Stomach smooth muscle (tissue), 2 donors: ENCODE results near the gene KCNQ5.

ENCODE experiments used
- H3K27ac ChIP-seq: one replicate; pipeline ENCODE4 v1.7.0; 2013; ENCODE audit warnings: mild to moderate bottlenecking, low read length, inconsistent platforms
- H3K27me3 ChIP-seq, 2 donors: one replicate each; pipeline ENCODE4 v1.7.0; 2013; ENCODE audit warnings: low read length in 2 of 2; ENCODE audit not compliant: insufficient read depth in 2 of 2, control insufficient read depth in 1 of 2
- H3K36me3 ChIP-seq, 2 donors: one replicate each; pipeline ENCODE4 v1.7.0; 2013; ENCODE audit warnings: low read length in 2 of 2; ENCODE audit not compliant: control insufficient read depth in 2 of 2, insufficient read depth in 2 of 2
- H3K4me1 ChIP-seq: one replicate; pipeline ENCODE4 v1.7.0; 2013; ENCODE audit warnings: low read length; ENCODE audit not compliant: control insufficient read depth, insufficient read depth
- H3K4me3 ChIP-seq, 2 donors: one replicate each; pipeline ENCODE4 v1.7.0; 2013; ENCODE audit warnings: low read length in 2 of 2
- H3K9ac ChIP-seq, 2 donors: one replicate each; pipeline ENCODE4 v1.7.0; 2013; ENCODE audit warnings: low read length in 2 of 2, mild to moderate bottlenecking in 1 of 2
- H3K9me3 ChIP-seq, 2 donors: one replicate each; pipeline ENCODE4 v1.7.0; 2013; ENCODE audit warnings: low read length in 2 of 2; ENCODE audit not compliant: control insufficient read depth in 2 of 2
- donor health status: healthy.
- donor health status: Pancreatic carcinoma.

The KCNQ5 gene

DNA sequence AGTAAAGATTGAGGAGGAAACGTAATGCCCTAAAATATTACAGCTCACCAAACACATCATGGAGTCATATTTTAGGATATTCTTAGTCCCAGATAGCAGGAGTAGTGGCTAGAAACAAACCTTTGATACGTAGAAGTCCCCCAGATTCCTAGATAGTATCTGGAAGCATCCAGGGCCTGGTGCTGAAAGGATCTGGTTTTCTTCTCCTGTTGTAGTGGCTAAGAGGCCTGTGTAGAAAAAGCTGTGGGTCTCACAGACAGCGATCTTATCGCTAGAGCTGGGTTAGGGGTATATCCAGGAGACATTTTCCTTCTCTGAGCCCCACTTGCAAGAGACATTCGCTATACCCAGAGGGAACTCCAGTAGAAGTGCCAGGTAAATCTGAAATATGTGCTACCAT lies 139.9 kb downstream of the KCNQ5 start:
- Histone ChIP-seq H3K4me3 (no peak overlapping the region), H3K36me3 (no peaks in the 10 kb centered on the region), H3K4me1 (no peaks in the 10 kb centered on the region), H3K9ac (no peak overlapping the region), H3K27me3 (no peaks in the 10 kb centered on the region), H3K27ac (no peak overlapping the region), H3K9me3 (no peaks in the 10 kb centered on the region)

DNA sequence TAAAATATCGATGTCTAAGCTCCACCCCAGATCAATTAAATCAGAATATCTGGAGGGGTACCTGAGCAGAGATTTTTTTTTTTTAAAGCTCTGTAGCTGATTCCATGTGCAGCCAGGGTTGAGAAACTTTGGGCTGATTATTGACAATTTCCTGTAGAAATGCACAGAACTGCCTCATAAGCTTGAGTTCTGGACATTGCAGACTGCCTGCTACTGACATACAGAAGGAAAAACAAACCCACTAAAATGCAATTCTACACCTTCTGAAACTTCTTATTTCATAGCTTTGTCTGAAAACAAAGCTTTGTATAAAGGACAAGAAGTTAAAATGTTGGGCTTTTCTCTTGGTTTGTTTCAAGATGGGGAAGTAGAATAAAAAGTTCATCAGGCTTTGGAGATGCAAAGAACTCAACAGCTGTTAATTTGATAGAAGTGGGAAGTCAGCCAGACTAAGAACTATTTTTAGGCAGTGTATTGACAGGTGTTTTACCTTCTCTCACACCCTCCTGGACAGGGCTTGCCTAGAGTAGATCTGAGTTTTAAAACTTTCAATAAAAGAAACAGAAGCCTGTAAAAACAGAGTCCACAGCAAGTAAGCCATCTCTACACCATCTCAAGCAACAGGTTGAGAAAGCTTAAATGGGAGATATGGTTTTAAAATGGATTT lies 147.7 kb downstream of the KCNQ5 start:
- Histone ChIP-seq H3K27ac (no peak overlapping the region), H3K36me3 (no peaks in the 10 kb centered on the region), H3K9ac (no peak overlapping the region), H3K27me3 (no peaks in the 10 kb centered on the region), H3K9me3 (no peaks in the 10 kb centered on the region), H3K4me1 (no peaks in the 10 kb centered on the region), H3K4me3 (no peak overlapping the region)

DNA sequence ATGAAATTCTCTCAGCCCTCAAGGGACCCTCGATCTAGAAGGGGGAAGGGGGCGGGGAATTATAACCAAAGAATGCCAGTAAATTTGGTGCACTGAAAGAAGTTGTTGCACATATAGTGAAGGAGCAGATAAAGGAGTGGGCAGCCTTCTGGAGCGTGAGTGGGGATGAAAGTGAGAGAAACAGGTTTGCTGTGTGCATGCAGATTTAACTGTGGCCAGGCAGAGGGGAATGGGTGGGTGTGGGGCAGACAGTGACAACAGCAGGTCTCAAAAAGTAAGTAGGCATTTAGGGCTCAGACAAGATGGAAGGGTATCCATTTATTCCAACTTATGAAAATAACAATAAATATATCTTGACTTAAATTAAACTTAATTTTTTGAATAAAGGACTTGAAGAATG lies 149.1 kb downstream of the KCNQ5 start:
- H3K4me1 ChIP-seq: no peaks in the 10 kb centered on the region
- H3K27me3 ChIP-seq: no peaks in the 10 kb centered on the region
- no peaks in the 10 kb centered on the region for H3K36me3 ChIP-seq
- H3K9ac ChIP-seq: no peak overlapping the region
- no peak overlapping the region for H3K27ac ChIP-seq
- H3K4me3 ChIP-seq: no peak overlapping the region
- no peaks in the 10 kb centered on the region for H3K9me3 ChIP-seq

DNA sequence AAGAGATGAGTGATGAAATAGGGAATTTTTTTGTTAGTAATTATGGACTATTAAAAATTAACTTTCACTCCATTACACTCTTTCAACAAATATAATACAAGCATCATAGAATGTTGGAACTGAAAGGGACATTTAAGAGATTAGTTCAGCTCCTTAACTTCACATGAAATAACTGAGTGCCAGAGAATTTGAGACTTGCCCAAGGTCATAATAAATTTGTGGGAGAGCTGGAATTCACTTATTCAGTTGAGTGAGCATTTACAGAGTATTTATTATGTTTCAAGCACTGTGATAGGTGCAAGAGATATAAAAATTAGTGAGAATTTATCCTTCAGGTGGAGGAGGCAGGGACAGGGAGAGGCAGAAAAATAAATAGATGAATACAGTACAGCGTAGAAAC lies 154.6 kb downstream of the KCNQ5 start:
- Histone ChIP-seq H3K36me3 (no peaks in the 10 kb centered on the region), H3K27me3 (no peaks in the 10 kb centered on the region), H3K4me3 (no peak overlapping the region), H3K27ac (no peak overlapping the region), H3K4me1 (no peaks in the 10 kb centered on the region), H3K9me3 (no peaks in the 10 kb centered on the region), H3K9ac (no peak overlapping the region)

DNA sequence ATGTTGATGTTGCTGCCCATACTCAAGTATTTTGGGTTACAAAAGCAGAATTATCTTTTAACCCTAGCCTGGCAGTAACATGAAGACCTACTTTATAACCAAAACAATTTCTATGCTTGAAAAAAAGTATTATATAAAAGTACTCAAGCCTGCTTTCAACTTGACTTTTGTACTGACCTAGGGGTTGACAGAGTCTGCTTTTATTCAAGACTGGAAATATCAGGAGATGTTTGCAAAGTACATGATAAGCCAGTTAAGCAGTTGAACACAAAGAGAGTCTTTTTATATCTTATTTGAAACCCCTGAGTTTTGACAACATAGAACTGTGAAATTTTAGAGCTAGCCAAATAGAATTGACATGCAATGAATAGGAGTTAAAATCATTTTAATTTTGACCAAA lies 159.8 kb downstream of the KCNQ5 start:
- Histone ChIP-seq H3K27ac (no peak overlapping the region), H3K9ac (no peak overlapping the region), H3K9me3 (no peaks in the 10 kb centered on the region), H3K36me3 (no peaks in the 10 kb centered on the region), H3K4me1 (no peaks in the 10 kb centered on the region), H3K4me3 (no peak overlapping the region), H3K27me3 (no peaks in the 10 kb centered on the region)

DNA sequence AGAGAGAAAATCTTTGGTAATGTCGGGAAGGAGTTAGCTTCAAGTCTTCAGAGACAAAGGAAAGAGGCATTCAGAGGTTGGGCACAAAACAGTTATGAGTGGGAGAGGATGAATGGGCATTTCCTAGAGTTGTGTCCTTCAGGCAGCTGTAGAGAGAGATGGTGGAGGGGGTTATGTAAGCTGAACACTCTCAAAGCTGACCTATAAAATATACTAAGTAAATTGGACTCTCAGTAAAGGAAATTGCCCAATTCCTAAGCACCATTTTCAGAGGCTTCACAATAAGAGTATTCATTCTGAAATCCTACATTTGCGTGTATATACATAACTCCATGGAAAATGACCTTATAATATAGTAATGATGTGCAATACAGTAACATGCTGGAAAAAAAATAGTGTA lies 161.2 kb downstream of the KCNQ5 start:
- Histone ChIP-seq H3K4me1 (no peaks in the 10 kb centered on the region), H3K36me3 (no peaks in the 10 kb centered on the region), H3K4me3 (no peak overlapping the region), H3K9ac (no peak overlapping the region), H3K9me3 (no peaks in the 10 kb centered on the region), H3K27me3 (no peaks in the 10 kb centered on the region), H3K27ac (no peak overlapping the region)

DNA sequence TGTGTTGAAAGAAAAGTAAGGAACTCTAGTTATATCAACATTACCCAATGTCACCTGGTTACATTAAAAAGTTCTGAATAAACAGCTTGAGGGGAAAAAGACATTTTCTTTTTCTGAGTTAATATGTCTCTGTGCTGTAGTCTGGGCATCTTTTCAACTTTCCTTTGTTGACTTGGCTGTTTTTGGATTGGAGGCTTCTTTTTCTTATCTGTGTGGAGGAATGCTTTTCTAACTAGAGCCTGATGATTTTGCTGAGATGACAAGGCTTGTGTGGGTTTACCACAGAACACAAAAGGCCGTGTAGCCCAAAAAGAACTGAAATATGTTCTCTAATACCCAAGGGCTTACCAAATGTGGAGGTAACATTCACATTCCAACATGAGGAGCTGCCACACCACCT lies 161.8 kb downstream of the KCNQ5 start:
- H3K27me3 ChIP-seq: no peaks in the 10 kb centered on the region
- no peak overlapping the region for H3K9ac ChIP-seq

DNA sequence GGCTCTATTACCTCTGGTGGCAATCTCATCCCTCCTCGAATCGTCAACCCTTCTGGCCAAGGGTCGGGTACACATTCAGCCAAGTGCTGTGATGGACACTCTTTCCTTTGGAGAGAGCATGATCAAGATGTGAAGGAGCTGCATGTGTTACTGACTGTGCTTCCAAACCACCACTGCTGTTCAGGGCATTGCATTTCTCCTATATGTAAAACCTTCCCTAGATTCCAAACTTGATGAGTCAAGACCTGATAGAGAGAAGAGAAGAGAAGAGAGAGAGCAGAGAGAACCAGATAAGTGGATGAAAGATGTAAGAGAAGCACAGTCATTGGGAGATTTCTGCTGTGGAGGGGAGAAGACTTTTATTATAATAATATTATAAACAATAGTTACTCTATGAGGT lies 162.2 kb downstream of the KCNQ5 start:
- no peaks in the 10 kb centered on the region for H3K36me3 ChIP-seq
- H3K27ac ChIP-seq: no peak overlapping the region
- no peak overlapping the region for H3K9ac ChIP-seq
- H3K27me3 ChIP-seq: no peaks in the 10 kb centered on the region
- no peaks in the 10 kb centered on the region for H3K9me3 ChIP-seq
- no peak overlapping the region for H3K4me3 ChIP-seq
- no peaks in the 10 kb centered on the region for H3K4me1 ChIP-seq

More for the DNA sequence above, 161.8 kb downstream of the KCNQ5 start:
- no peaks in the 10 kb centered on the region for H3K4me1 ChIP-seq
- no peak overlapping the region for H3K27ac ChIP-seq
- no peaks in the 10 kb centered on the region for H3K36me3 ChIP-seq
- H3K9me3 ChIP-seq: no peaks in the 10 kb centered on the region
- H3K4me3 ChIP-seq: no peak overlapping the region

DNA sequence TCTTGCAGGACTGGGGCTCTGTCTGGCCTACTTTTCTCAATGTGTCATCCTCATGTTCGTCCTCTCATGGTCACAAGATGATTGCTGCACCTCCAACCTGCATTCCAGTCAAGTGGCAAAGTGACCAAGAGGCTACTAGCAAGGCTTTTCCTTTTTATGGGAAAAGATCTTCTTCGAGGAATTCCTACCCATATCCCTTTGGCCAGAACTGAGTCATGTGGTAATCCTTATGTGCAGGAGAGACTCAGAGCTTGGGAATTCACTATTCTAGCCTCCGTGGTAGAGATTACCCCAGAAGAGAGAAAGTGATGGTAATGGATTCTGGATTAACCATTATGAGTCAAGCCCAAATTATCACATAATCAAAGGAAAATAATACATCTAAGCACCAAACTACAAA lies 162.7 kb downstream of the KCNQ5 start:
- no peaks in the 10 kb centered on the region for H3K4me1 ChIP-seq
- no peaks in the 10 kb centered on the region for H3K36me3 ChIP-seq
- no peak overlapping the region for H3K9ac ChIP-seq
- H3K27me3 ChIP-seq: no peaks in the 10 kb centered on the region
- H3K9me3 ChIP-seq: no peaks in the 10 kb centered on the region
- no peak overlapping the region for H3K4me3 ChIP-seq
- H3K27ac ChIP-seq: no peak overlapping the region

DNA sequence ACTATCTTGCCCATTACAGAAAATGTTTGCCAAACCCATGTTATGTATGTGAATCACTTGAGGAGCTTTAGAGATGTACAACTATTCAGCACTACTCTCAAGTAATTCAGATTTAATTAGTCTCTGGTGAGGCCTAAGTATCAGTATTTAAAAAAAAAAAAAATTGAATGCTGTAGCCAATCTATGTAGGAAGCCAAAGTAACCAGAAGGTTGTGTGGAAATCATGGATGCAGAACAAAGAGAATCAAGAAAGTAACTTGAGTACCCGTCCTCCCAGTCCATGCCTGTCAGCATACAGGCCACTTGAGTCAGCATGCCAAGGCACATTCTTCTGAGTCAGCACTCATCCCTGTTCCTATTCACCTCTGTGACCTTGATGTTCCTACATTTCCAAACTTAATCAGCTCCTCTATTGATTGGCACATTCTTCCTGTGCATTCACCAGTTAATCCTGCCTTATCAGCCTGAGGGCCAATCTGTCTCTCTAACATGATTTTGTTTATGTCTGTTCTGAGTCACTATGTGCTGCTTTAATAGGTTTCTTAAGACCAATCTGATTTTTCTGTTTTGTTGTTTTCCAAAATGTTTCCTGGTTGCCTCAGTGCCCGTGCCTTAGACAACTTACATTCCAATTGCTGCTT lies 165.6 kb downstream of the KCNQ5 start:
- Histone ChIP-seq H3K4me1 (no peaks in the 10 kb centered on the region), H3K4me3 (no peak overlapping the region), H3K27ac (no peak overlapping the region), H3K27me3 (no peaks in the 10 kb centered on the region), H3K36me3 (no peaks in the 10 kb centered on the region), H3K9me3 (no peaks in the 10 kb centered on the region), H3K9ac (no peak overlapping the region)

DNA sequence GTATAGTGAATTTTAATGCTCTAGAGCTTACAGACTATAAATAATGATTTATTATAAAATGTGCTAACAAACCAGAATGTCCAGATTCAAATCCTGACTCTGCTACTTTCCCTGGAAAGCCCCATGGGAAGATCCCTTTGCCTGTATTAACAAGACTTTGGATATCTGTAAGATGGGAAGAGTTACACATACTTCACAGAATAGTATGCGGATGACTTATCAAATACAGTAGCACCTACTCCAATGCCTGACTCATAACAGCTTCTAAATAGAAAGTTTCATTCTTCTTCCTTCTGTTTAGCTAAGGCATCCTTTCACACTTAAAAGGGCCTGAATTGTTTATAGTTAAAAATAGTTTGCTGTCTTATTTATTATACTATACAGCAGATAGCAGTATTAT lies 166.3 kb downstream of the KCNQ5 start:
- Histone ChIP-seq H3K27ac (no peak overlapping the region), H3K36me3 (no peaks in the 10 kb centered on the region), H3K4me1 (no peaks in the 10 kb centered on the region), H3K9me3 (no peaks in the 10 kb centered on the region), H3K9ac (no peak overlapping the region), H3K4me3 (no peak overlapping the region), H3K27me3 (no peaks in the 10 kb centered on the region)
